ENCODE measurements around the gene LPAR5. TPM values are rescaled to one million over a fixed set of nuclear protein-coding genes. Genes with fewer than 3 reads are reported as not detected.

LPAR5 gene
- total and polyA plus RNA-seq, 2 donors from 2014 or later: 0.97 to 4.9 TPM

DNA sequence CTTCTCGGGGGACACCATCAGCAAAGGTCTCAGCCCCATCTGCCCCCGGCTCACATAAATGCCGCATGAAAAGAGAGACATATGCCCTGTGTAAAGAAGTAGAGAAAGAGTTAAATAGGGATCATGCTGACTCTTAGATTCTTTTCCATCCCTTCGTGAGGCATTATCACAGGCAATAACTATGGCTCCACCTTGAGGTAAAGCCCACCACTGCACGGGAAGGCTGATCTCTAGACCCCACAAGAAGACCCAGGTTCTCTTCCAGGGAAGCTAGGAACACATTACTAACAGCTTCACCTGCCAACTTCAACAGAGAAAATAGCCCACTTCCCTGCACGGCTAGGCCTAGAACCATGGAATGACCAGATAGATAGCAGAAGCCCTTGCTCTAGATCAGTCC lies 53.6 kb downstream of the LPAR5 start:
- intact Hi-C loops (cut with DNase I): no loop called here
- DNase-seq: no peak
- H3K9me3 ChIP-seq (ENCODE audit: control insufficient read depth in 2 of 3, insufficient read depth in 1 of 3, low read length in 3 of 3): no peaks in the 10 kb centered on the region
- no peaks in the 10 kb centered on the region for H3K27me3 ChIP-seq (ENCODE audit: control insufficient read depth, insufficient read depth, low read length)
- no peak overlapping the region for H3K9ac ChIP-seq (ENCODE audit: low read length in 3 of 3)
- no peaks in the 10 kb centered on the region for H3K4me1 ChIP-seq (ENCODE audit: control insufficient read depth in 2 of 3, insufficient read depth in 2 of 3, low read depth in 1 of 3, low read length in 3 of 3)
- peaks cover 31 to 70% (median 60%) of the 10 kb centered on the region in 3 donors for H3K36me3 ChIP-seq (ENCODE audit: control insufficient read depth in 2 of 3, insufficient read depth in 3 of 3, low read length in 3 of 3)
- FAIRE-seq: no peak
- H3K4me3 ChIP-seq (ENCODE audit: low read length in 3 of 3): no peak overlapping the region
- no peak overlapping the region for H3K27ac ChIP-seq (ENCODE audit: low read depth in 2 of 2, low read length in 2 of 2)
- TF ChIP-seq, protein P1, sequence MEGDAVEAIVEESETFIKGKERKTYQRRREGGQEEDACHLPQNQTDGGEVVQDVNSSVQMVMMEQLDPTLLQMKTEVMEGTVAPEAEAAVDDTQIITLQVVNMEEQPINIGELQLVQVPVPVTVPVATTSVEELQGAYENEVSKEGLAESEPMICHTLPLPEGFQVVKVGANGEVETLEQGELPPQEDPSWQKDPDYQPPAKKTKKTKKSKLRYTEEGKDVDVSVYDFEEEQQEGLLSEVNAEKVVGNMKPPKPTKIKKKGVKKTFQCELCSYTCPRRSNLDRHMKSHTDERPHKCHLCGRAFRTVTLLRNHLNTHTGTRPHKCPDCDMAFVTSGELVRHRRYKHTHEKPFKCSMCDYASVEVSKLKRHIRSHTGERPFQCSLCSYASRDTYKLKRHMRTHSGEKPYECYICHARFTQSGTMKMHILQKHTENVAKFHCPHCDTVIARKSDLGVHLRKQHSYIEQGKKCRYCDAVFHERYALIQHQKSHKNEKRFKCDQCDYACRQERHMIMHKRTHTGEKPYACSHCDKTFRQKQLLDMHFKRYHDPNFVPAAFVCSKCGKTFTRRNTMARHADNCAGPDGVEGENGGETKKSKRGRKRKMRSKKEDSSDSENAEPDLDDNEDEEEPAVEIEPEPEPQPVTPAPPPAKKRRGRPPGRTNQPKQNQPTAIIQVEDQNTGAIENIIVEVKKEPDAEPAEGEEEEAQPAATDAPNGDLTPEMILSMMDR (IDR thresholded peaks at IDR 0.05; ENCODE audit: borderline replicate concordance, extremely low read depth, insufficient read depth): no peak

DNA sequence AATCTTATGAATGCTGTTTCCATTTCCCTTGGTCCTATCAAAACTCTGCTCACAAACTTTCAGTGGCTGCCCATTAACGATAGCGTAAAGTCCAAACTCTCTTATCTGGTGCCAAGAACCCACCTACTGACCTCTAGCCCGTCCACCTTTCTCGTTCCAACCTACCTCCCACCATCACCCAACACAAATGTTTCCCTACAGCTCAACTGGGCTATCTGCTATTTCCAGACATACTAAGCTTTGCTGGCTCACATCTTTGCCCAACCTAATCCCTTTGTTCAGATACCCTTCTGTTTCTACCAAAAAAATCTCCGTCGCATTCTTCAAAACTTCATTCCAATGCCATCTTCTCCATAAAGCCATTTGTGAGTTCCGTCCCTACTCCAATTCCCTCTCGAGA lies 60.1 kb downstream of the LPAR5 start:
- no peak overlapping the region for H3K27ac ChIP-seq (ENCODE audit: low read depth in 2 of 2, low read length in 2 of 2)
- no peaks in the 10 kb centered on the region for H3K9me3 ChIP-seq (ENCODE audit: control insufficient read depth in 2 of 3, insufficient read depth in 1 of 3, low read length in 3 of 3)
- no peak for DNase-seq
- H3K27me3 ChIP-seq (ENCODE audit: control insufficient read depth, insufficient read depth, low read length): no peaks in the 10 kb centered on the region
- H3K4me1 ChIP-seq (ENCODE audit: control insufficient read depth in 2 of 3, insufficient read depth in 2 of 3, low read depth in 1 of 3, low read length in 3 of 3): no peaks in the 10 kb centered on the region
- TF ChIP-seq, protein P1 (IDR thresholded peaks at IDR 0.05; ENCODE audit: borderline replicate concordance, extremely low read depth, insufficient read depth): no peak
- intact Hi-C loops (cut with DNase I): no loop called here
- H3K4me3 ChIP-seq (ENCODE audit: low read length in 3 of 3): no peak overlapping the region
- peaks cover 15 to 57% (median 45%) of the 10 kb centered on the region in 3 donors for H3K36me3 ChIP-seq (ENCODE audit: control insufficient read depth in 2 of 3, insufficient read depth in 3 of 3, low read length in 3 of 3)
- H3K9ac ChIP-seq (ENCODE audit: low read length in 3 of 3): no peak overlapping the region
- no peak for FAIRE-seq

DNA sequence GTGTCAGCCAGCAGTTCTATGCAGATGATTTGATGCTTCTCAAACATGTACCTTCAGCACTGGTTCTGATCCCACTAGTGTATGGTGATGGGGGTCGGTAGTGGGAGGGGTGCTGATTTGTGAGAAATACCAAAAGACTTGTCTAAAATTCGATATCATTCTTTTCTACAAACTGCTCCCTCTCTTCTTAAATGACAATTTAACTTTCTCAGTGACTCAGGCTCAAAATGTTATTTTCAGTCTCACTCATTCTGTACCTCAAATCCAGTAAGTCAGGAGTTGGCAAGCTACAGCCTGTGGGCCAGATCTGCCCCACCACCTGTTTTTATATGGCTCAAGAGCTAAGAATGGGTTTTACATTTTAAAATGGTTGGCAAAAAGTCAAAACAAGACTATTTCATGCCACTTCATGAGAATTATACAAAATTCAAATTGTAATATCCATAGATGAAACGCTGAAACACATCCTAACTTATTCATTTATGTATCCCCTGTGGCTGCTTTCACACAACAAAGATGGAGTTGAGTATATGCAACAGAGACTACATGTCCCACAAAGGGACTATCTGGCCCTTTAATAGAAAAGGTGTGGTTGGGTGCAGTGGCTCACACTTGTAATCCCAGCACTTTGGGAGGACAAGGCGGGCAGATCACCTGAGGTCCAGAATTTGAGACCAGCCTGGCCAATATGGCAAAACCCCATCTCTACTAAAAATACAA lies 61.0 kb downstream of the LPAR5 start:
- FAIRE-seq: no peak

More for the DNA sequence above, 61.0 kb downstream of the LPAR5 start:
- H3K27ac ChIP-seq (ENCODE audit: low read depth in 2 of 2, low read length in 2 of 2): no peak overlapping the region
- no peak for DNase-seq
- TF ChIP-seq, protein P1 (IDR thresholded peaks at IDR 0.05; ENCODE audit: borderline replicate concordance, extremely low read depth, insufficient read depth): no peak
- no peaks in the 10 kb centered on the region for H3K4me1 ChIP-seq (ENCODE audit: control insufficient read depth in 2 of 3, insufficient read depth in 2 of 3, low read depth in 1 of 3, low read length in 3 of 3)
- no peak overlapping the region for H3K4me3 ChIP-seq (ENCODE audit: low read length in 3 of 3)
- no peak overlapping the region for H3K9ac ChIP-seq (ENCODE audit: low read length in 3 of 3)
- intact Hi-C loops (cut with DNase I): no loop called here
- H3K27me3 ChIP-seq (ENCODE audit: control insufficient read depth, insufficient read depth, low read length): no peaks in the 10 kb centered on the region
- no peaks in the 10 kb centered on the region for H3K9me3 ChIP-seq (ENCODE audit: control insufficient read depth in 2 of 3, insufficient read depth in 1 of 3, low read length in 3 of 3)
- peaks cover 15 to 62% (median 48%) of the 10 kb centered on the region in 3 donors for H3K36me3 ChIP-seq (ENCODE audit: control insufficient read depth in 2 of 3, insufficient read depth in 3 of 3, low read length in 3 of 3)

Data from kidney (tissue), 14 donors.